ENCODE data around the gene EHD1. TPM values are rescaled to one million over a fixed set of nuclear protein-coding genes. Genes with fewer than 3 reads are reported as not detected.

The EHD1 gene
- polyA plus RNA-seq, 2 of the 4 experiments (the other 2 are of a cell fraction): 25.9 to 37.8 TPM

GRCh38 chr11:64810891-64811272 lies 67.5 kb downstream of the EHD1 start:
- ATAC-seq (peak; percentile 51 to 58), FAIRE-seq (no peak), DNase-seq (ENCODE audit: low read depth in 1 of 2, low spot score in 1 of 2) (no peak)
- H3K4me3 ChIP-seq: peak overlapping the region; percentile 92
- TF ChIP-seq E2F6 (IDR thresholded peaks at IDR 0.05; ENCODE audit: borderline replicate concordance, low read depth) (0 out of 2 replicates have a peak, but pooled peaks have one; percentile 25), USF2 (IDR thresholded peaks at IDR 0.05) (no peak)
- peaks cover 9% of the 10 kb centered on the region; the same call in 2 of the 3 replicates for H3K4me1 ChIP-seq
- peak overlapping the region; percentile 98 for H3K4me2 ChIP-seq
- WGBS (ENCODE audit: missing lambda C conversion rate): 27% methylated on average over 17 of the region's 17 CpGs
- ChIA-PET CTCF (interaction anchor here (0.7 to 3.9 kb wide), 12 partner anchors 11 to 122 kb away, joined by 3 to 26 read pairs (median 3); partner anchors contain the start of gene CDC42BPG), POLR2A (interaction anchor here (1.3 kb wide), 1 partner anchor 32 kb away, joined by 9 read pairs; no protein-coding TSS in a partner anchor)
- peak overlapping the region; percentile 57 to 93 for H3K27ac ChIP-seq
- no peaks in the 10 kb centered on the region for H3K9me3 ChIP-seq

- no peaks in the 10 kb centered on the region for H3K9me3 ChIP-seq
- H3K27ac ChIP-seq: peak within 1 kb of the TSS; percentile 91 to 93
- TF ChIP-seq JUN (IDR thresholded peaks at IDR 0.05): peak in 1 of 2 experiments; percentile 77; a peak in 3 of 5 replicates
- TF ChIP-seq ZSCAN20 (CRISPR knock-in tag; IDR thresholded peaks at IDR 0.05): no peak
- no peak for TF ChIP-seq HOXB5 (CRISPR knock-in tag; IDR thresholded peaks at IDR 0.05)
- TF ChIP-seq RNF2 (IDR thresholded peaks at IDR 0.05; ENCODE audit: borderline replicate concordance, low read depth): no peak
- TF ChIP-seq BCL3 (IDR thresholded peaks at IDR 0.05): 0 out of 3 replicates have a peak, but pooled peaks have one; percentile 44
- TF ChIP-seq CEBPB (IDR thresholded peaks at IDR 0.05): no peak
- TF ChIP-seq FOXS1 (CRISPR knock-in tag; IDR thresholded peaks at IDR 0.05): no peak
- TF ChIP-seq E2F6 (IDR thresholded peaks at IDR 0.05; ENCODE audit: borderline replicate concordance, low read depth): 0 out of 2 replicates have a peak, but pooled peaks have one; percentile 12
- no peak for TF ChIP-seq JUNB (IDR thresholded peaks at IDR 0.05)
- peak; percentile 55; the same call in 1 of the 2 replicates for TF ChIP-seq PHF8 (IDR thresholded peaks at IDR 0.05; ENCODE audit: borderline replicate concordance, low read depth)
- TF ChIP-seq MYC (IDR thresholded peaks at IDR 0.05; ENCODE audit: borderline replicate concordance, low read length): no peak
- no peak for TF ChIP-seq ZC3H11A (IDR thresholded peaks at IDR 0.05)
- no peak for TF ChIP-seq EHMT2 (IDR thresholded peaks at IDR 0.05; ENCODE audit: low read depth)
- TF ChIP-seq MAX (IDR thresholded peaks at IDR 0.05): peak; percentile 54; the same call in 1 of the 2 replicates
- TF ChIP-seq NR3C1 (IDR thresholded peaks at IDR 0.05): no peak
- TF ChIP-seq POLR2AphosphoS2 (conservative IDR thresholded peaks at IDR 0.05; ENCODE audit: low read length): no peak
- no peak for TF ChIP-seq HMGXB4 (CRISPR knock-in tag; IDR thresholded peaks at IDR 0.05; ENCODE audit: borderline replicate concordance)
- TF ChIP-seq ESRRA (IDR thresholded peaks at IDR 0.05; ENCODE audit: borderline replicate concordance, low read length): no peak
- peak; percentile 83 for TF ChIP-seq POLR2A (IDR thresholded peaks at IDR 0.05; ENCODE audit: low read length)
- TF ChIP-seq CBX2 (IDR thresholded peaks at IDR 0.05; ENCODE audit: borderline replicate concordance, low read depth): no peak
- no peak for TF ChIP-seq CHD2 (IDR thresholded peaks at IDR 0.05; ENCODE audit: low read length, partially characterized antibody)
- no peak for TF ChIP-seq EP300 (IDR thresholded peaks at IDR 0.05)
- no peak for TF ChIP-seq FOSB (CRISPR knock-in tag; IDR thresholded peaks at IDR 0.05)
- TF ChIP-seq HEYL (CRISPR knock-in tag; IDR thresholded peaks at IDR 0.05): no peak
- TF ChIP-seq NPAS2 (CRISPR knock-in tag; IDR thresholded peaks at IDR 0.05; ENCODE audit: borderline replicate concordance): no peak
- TF ChIP-seq ZFP36 (IDR thresholded peaks at IDR 0.05; ENCODE audit: borderline replicate concordance, partially characterized antibody): no peak
- peak within 1 kb of the TSS; percentile 98 for H3K4me2 ChIP-seq
- peaks cover 6% of the 10 kb centered on the region; the same call in 2 of the 3 replicates for H3K4me1 ChIP-seq
- WGBS (ENCODE audit: missing lambda C conversion rate): 2% methylated on average over 17 of the region's 46 CpGs
- DNase-seq (ENCODE audit: low read depth in 1 of 2, low spot score in 1 of 2) (peak; percentile 96 to 98), FAIRE-seq (no peak), ATAC-seq (peak; percentile 98 to 100)
- ChIA-PET POLR2A (interaction anchor here (0.6 to 1.3 kb wide), 2 partner anchors 31 to 88 kb away, joined by 3 to 9 read pairs; no protein-coding TSS in a partner anchor), CTCF (interaction anchor here (0.7 to 3.9 kb wide), 12 partner anchors 15 to 204 kb away, joined by 3 to 26 read pairs (median 3); partner anchors contain the start of genes ARL2 and CDC42BPG)
- peak within 1 kb of the TSS; percentile 92 for H3K4me3 ChIP-seq
These were observed 68.0 kb downstream of the EHD1 start, which contains the start of gene MEN1 for GRCh38 chr11:64810271-64810890. Gene MEN1 (minus strand): TSS chr11:64810551. CDS start chr11:64810109, 442 bp downstream.

Data from A549 (cell line).